ENCODE data around the gene SF3B2.

SF3B2 gene

GRCh38 chr11:66012946-66013761 lies 39.0 kb upstream of the SF3B2 start:
- no peak overlapping the region for H3K4me3 ChIP-seq (ENCODE audit: low read depth, low read length)
- DNase-seq (ENCODE audit: low read depth): no peak
- TF ChIP-seq CTCF (IDR thresholded peaks at IDR 0.05; ENCODE audit: insufficient read depth, low read depth, low read length, missing control alignments): no peak

GRCh38 chr11:66013762-66014100 lies 38.4 kb upstream of the SF3B2 start:
- no peak for TF ChIP-seq CTCF (IDR thresholded peaks at IDR 0.05; ENCODE audit: insufficient read depth, low read depth, low read length, missing control alignments)
- no peak for DNase-seq (ENCODE audit: low read depth)
- no peak overlapping the region for H3K4me3 ChIP-seq (ENCODE audit: low read depth, low read length)

GRCh38 chr11:66014804-66015453 lies 37.2 kb upstream of the SF3B2 start:
- TF ChIP-seq CTCF (IDR thresholded peaks at IDR 0.05; ENCODE audit: insufficient read depth, low read depth, low read length, missing control alignments): no peak
- no peak overlapping the region for H3K4me3 ChIP-seq (ENCODE audit: low read depth, low read length)
- no peak for DNase-seq (ENCODE audit: low read depth)

- no peak for DNase-seq (ENCODE audit: low read depth)
- H3K4me3 ChIP-seq (ENCODE audit: low read depth, low read length): no peak overlapping the region
- no peak for TF ChIP-seq CTCF (IDR thresholded peaks at IDR 0.05; ENCODE audit: insufficient read depth, low read depth, low read length, missing control alignments)
These were observed 36.7 kb upstream of the SF3B2 start for GRCh38 chr11:66015454-66015881.

- no peak for DNase-seq (ENCODE audit: low read depth)
- no peak overlapping the region for H3K4me3 ChIP-seq (ENCODE audit: low read depth, low read length)
These were observed 36.0 kb upstream of the SF3B2 start for GRCh38 chr11:66015936-66016792.

GRCh38 chr11:66016793-66017177 lies 35.4 kb upstream of the SF3B2 start:
- no peak for TF ChIP-seq CTCF (IDR thresholded peaks at IDR 0.05; ENCODE audit: insufficient read depth, low read depth, low read length, missing control alignments)
- DNase-seq (ENCODE audit: low read depth): no peak
- no peak overlapping the region for H3K4me3 ChIP-seq (ENCODE audit: low read depth, low read length)

More at GRCh38 chr11:66015936-66016792, 36.0 kb upstream of the SF3B2 start:
- TF ChIP-seq CTCF (IDR thresholded peaks at IDR 0.05; ENCODE audit: insufficient read depth, low read depth, low read length, missing control alignments): no peak
